T47D (cell line): Measurements from ENCODE around the gene BTNL8.

Source experiments
- DNase-seq, 2 experiments: peaks; one replicate each; pipeline versions ENCODE4 v3.0.0 to v3.0.0-alpha.2; 2011 to 2012; ENCODE audit warnings: low read depth in 1 of 2, low spot score in 1 of 2
- JUND ChIP-seq: IDR thresholded peaks from 2 replicates; pipeline ENCODE4 v1.6.1; 2012; ENCODE audit warnings: low read depth
- in situ Hi-C: cut with HindIII; loops from 2 replicates; pipeline ENCODE4 v1.10.0; 2016; ENCODE audit warnings: low sequenced_read_pairs, low pct_unique_long_range_greater_than_20kb

The BTNL8 gene

GRCh38 chr5:180938294-180938693 lies 39.3 kb downstream of the BTNL8 start:
- DNase-seq: no peak
- no peak for TF ChIP-seq JUND
- in situ Hi-C loops: no loop called here

- DNase-seq: no peak
- in situ Hi-C loops: no loop called here
- no peak for TF ChIP-seq JUND
Measured at GRCh38 chr5:180950291-180950949, 51.5 kb downstream of the BTNL8 start.

GRCh38 chr5:180959661-180960060 lies 60.7 kb downstream of the BTNL8 start:
- no peak for TF ChIP-seq JUND
- in situ Hi-C loops: no loop called here
- DNase-seq: peak in 1 of 2 experiments; percentile 32

- TF ChIP-seq JUND: no peak
- no peak for DNase-seq
- in situ Hi-C loops: no loop called here
Measured at GRCh38 chr5:180960209-180960608, 61.2 kb downstream of the BTNL8 start.

- no peak for DNase-seq
- TF ChIP-seq JUND: no peak
- in situ Hi-C loops: no loop called here
Measured at GRCh38 chr5:180969406-180969805, 70.4 kb downstream of the BTNL8 start.

- DNase-seq: no peak
- in situ Hi-C loops: no loop called here
- no peak for TF ChIP-seq JUND
Measured at GRCh38 chr5:180970336-180970735, 71.4 kb downstream of the BTNL8 start.

GRCh38 chr5:180970875-180971274 lies 71.9 kb downstream of the BTNL8 start:
- TF ChIP-seq JUND: no peak
- DNase-seq: no peak
- in situ Hi-C loops: no loop called here

GRCh38 chr5:180974612-180975315 lies 75.8 kb downstream of the BTNL8 start:
- in situ Hi-C loops: no loop called here
- TF ChIP-seq JUND: no peak
- DNase-seq: no peak

GRCh38 chr5:180975338-180975737 lies 76.4 kb downstream of the BTNL8 start:
- in situ Hi-C loops: no loop called here
- TF ChIP-seq JUND: no peak
- no peak for DNase-seq

- no peak for DNase-seq
- TF ChIP-seq JUND: no peak
- in situ Hi-C loops: no loop called here
Measured at GRCh38 chr5:180976518-180976917, 77.6 kb downstream of the BTNL8 start.

GRCh38 chr5:180977852-180978251 lies 78.9 kb downstream of the BTNL8 start:
- in situ Hi-C loops: no loop called here
- no peak for DNase-seq
- TF ChIP-seq JUND: no peak

GRCh38 chr5:180982008-180982741 lies 83.2 kb downstream of the BTNL8 start:
- in situ Hi-C loops: no loop called here
- no peak for TF ChIP-seq JUND
- no peak for DNase-seq

GRCh38 chr5:180988016-180988415 lies 89.1 kb downstream of the BTNL8 start:
- in situ Hi-C loops: no loop called here
- TF ChIP-seq JUND: no peak

More at GRCh38 chr5:180988016-180988415, 89.1 kb downstream of the BTNL8 start:
- no peak for DNase-seq
